GM18517 (cell line): ENCODE data around the gene DOK5.

Source experiments
- ATAC-seq: cut with Tn5 transposase; IDR thresholded peaks from one replicate; pipeline ENCODE4 v1.9.1; 2021; ENCODE audit warnings: mild to moderate bottlenecking, moderate library complexity; ENCODE audit not compliant: unreplicated experiment

Gene DOK5

GRCh38 chr20:54555150-54555549 is 79.8 kb downstream of the DOK5 start:
- ATAC-seq, result no peak

GRCh38 chr20:54556406-54556805 is 81.0 kb downstream of the DOK5 start:
- no peak for ATAC-seq

GRCh38 chr20:54557806-54558590 is 82.6 kb downstream of the DOK5 start:
- no peak for ATAC-seq

DNA sequence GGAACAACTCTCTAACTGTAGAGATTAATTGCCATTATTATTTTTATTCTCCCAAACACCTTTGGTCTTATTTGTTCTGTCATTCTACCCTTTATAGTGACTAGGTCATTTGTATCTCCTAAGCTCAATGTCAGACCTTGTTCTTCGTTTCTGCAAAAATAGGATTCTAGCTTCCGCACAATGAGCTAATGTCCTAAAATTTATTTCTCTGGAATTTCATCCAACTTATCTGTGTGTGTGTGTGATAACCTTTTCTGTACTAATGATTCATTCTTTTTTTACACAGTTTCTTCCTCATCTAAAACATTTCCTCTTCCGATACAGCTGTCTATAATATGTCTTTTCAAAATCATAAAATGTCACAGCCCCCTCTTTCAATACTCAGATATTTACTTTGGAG is 84.5 kb downstream of the DOK5 start:
- ATAC-seq, result no peak

DNA sequence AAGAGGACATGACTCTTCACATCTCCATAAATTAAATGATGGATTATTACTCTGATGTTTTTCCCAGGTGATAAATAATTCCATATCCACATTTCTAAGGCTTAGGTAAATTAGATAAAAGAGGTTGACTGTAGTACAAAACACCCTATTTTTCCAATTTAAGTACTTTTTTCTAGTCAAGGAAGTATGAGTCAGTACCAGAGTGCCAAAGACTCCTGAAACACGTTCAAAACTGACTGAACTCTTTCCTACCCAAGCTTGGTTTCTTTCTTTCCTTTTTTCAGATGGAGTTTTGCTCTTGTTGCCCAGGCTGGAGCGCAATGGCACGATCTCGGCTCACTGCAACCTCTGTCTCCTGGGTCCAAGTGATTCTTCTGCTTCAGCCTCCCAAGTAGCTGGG is 85.0 kb downstream of the DOK5 start:
- no peak for ATAC-seq

DNA sequence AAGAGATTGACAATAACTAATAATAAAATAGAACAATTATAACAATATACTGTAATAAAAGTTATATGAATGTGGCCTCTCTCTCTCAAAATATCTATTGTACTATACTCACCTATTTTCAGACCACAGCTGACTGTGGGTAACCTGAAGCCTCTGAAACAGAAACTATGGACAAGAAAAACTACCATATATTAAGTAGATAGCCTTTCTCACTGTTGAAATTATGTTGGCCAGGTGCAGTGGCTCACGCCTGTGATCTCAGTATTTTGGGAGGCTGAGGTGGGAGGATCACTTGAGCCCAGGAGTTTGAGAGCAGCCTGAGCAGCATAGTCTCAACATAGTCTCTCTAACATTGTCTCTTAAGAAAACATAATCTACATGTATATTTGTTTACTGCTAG is 89.9 kb downstream of the DOK5 start:
- no peak for ATAC-seq

- no peak for ATAC-seq
These were observed 90.8 kb downstream of the DOK5 start for GRCh38 chr20:54566031-54566688.

GRCh38 chr20:54570561-54570960 is 95.2 kb downstream of the DOK5 start:
- ATAC-seq, result no peak

DNA sequence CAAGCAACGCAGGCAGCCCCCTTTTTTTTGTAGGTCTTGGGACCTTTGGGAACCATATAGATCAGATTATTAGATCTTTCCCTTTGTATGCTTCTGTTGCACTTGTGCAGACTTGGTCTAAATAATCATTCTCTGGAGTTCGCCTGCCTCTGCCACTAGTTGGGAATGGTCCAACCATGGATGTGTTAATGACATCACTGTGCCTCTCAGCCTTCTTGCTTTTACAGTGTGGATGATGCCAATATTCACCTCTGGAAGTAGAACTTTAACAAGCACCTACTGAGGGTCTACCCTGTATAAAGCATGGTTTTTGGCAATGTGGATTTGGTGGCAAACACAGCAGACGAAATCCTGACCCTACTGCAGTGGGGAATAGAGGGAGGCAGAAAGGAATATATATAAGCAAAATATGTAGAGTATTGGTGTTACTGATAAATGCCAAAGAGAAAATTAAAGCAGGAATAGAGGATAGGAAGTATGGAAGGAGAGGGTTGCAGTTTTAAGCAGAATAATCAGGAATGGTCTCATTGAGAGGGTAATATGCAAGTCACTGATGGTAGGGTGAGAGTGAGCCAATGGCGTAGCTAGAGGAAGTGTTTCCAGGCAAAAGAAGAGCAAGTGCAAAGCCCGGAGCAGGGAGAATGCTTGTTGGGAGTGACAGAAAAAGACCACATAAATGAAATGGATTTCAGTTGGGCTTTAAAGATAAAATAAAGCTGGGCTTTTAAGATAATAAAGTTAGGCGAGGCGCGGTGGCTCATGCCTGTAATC is 97.5 kb downstream of the DOK5 start:
- ATAC-seq, result no peak

DNA sequence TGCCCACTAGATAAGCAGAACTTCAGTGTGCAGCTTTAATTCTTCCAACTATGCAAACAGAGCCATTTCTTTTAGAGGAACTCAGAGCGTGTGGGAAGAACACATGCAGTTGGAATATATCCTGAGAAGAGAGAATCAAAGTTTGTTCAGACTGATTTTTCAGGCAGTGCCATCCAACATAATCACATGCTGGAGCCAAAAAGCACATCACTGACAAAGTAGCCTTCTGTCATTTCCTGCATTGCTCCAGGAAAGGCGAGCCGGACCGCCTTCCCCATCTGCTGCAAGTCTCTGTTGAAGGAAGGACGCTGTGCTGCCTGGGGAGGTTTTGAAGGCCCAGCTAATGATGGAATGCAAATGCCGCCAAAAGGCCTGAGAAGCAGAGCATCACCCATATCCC is 98.4 kb downstream of the DOK5 start:
- no peak for ATAC-seq

DNA sequence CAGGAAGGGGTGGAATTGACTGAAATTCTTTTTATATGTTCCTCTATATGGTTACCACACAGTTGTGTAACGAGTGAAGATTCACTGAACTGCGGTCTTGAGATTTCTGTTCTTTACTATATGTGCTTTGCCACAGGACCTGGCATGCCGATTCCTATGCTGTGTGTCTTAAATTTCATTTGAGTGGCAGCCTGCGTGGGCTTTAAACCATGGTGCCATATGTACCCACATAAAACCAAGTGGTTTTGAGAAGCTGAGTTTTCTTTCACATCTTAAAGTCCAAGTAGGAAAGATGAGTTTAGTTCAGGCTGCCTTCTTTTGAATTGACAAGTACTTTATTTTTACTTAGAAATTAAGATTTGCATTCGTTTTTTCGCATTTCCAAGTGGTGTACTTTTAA is 101.1 kb downstream of the DOK5 start:
- no peak for ATAC-seq

DNA sequence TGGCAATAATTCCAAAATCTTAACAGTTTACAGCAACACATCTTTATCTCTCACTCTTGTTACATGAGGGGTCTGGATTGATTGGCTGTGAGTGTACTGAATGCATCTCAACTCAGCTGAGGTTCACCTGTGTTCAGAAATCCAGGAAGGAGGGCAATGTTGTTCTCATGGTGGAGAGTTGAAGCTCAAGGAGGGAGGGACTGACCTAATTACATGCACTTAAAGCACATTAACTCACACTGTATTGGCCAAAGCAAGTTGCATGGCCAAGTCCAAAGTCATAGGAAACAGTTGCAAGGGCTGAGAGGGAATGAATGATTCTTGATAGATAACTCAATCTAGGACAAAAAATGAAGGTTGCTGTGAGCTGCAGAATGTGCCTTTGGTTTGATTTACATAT is 102.2 kb downstream of the DOK5 start:
- ATAC-seq, result no peak

DNA sequence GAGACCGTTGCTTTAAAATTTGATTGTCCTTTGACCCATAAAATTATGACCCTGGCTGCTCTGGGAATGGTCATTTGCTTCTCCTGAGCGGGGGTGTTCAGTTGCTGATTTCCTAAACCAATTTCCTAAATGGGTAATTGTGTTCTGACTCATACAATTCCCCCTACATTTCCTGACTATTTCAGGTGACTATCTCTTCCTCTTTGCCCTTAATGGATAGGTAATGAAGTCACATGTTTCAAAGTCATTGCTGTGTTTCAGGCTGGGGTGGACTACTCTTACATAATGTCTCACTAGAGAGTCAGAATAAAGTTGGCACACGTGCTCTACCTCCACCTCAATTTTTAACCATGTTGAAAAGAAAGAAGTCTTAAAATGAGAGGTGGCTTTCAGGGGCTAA is 109.8 kb downstream of the DOK5 start:
- no peak for ATAC-seq

GRCh38 chr20:54587408-54587807 is 112.0 kb downstream of the DOK5 start:
- ATAC-seq, result no peak

GRCh38 chr20:54589402-54590030 is 114.1 kb downstream of the DOK5 start:
- no peak for ATAC-seq

DNA sequence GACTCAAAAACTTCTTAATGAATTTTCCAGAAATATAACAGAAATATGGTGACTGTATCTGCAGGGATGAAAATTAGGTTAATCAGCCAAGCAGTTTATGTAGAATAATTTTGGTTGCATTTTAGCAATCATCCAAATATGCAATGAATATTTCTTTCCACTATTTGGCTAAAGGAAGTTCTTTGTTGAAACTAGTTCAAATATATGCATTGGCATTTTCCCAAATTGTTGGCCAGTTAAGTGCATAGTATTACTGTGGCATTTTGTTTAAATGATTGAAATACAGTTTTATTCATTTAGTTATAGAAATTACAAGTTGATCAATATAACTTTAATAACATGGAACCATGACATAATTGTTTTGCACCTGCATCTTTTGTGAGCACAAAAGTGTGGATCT is 115.5 kb downstream of the DOK5 start:
- no peak for ATAC-seq

GRCh38 chr20:54596651-54597050 is 121.3 kb downstream of the DOK5 start:
- no peak for ATAC-seq

GRCh38 chr20:54598352-54598751 is 123.0 kb downstream of the DOK5 start:
- no peak for ATAC-seq

- no peak for ATAC-seq
These were observed 125.2 kb downstream of the DOK5 start for GRCh38 chr20:54600634-54601033.

GRCh38 chr20:54601831-54602515 is 126.6 kb downstream of the DOK5 start:
- ATAC-seq, result no peak

DNA sequence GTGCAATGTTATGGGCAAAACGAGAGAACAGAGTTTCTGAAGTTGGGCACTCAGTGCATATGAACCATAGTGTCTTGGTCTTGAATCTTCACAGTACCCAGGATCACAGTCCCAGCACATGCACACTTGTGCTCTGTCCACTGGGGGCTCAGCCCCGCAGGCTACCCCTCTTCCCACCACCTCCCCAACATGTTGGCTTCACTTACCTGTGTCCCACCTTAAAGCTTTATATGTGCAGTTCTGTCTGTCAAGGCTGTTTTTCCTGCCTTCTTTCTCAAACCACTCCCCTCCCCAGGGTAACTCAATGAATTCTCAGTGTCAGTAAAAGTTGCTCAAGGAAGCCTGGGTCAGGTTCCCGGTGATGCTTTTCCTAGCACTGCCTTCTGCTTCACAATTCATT is 129.9 kb downstream of the DOK5 start:
- ATAC-seq, result no peak
